PFSK-1 (cell line): ENCODE measurements around the gene PRPF39.

Experiments
- FOXP2 ChIP-seq: optimal IDR thresholded peaks from 2 replicates; pipeline ENCODE3; 2011; ENCODE audit warnings: borderline replicate concordance, control low read depth, inconsistent platforms; ENCODE audit not compliant: insufficient read depth; ENCODE audit errors: extremely low read length, extremely low read depth
- POLR2AphosphoS5 ChIP-seq: IDR thresholded peaks from 2 replicates; pipeline ENCODE4 v1.6.1; 2012; ENCODE audit warnings: low read depth, mild to moderate bottlenecking, control low read depth, low read length, moderate library complexity
- SIN3A ChIP-seq: IDR thresholded peaks from 2 replicates; pipeline ENCODE4 v1.6.1; 2012; ENCODE audit warnings: mild to moderate bottlenecking, low read length, moderate library complexity, borderline replicate concordance; ENCODE audit not compliant: insufficient read depth
- TAF1 ChIP-seq: IDR thresholded peaks from 2 replicates; pipeline ENCODE4 v1.6.1; 2012; ENCODE audit warnings: low read length, control low read depth, borderline replicate concordance; ENCODE audit not compliant: insufficient read depth
- TF ChIP-seq, protein P1 (sequence below), 2 experiments: IDR thresholded peaks; 2 replicates each; pipeline versions ENCODE4 v1.6.1 to v1.8.0; 2011 to 2012; ENCODE audit warnings: low read depth in 2 of 2, low read length in 2 of 2, control low read depth in 1 of 2, inconsistent platforms in 1 of 2, mild to moderate bottlenecking in 1 of 2, moderate library complexity in 1 of 2; ENCODE audit not compliant: insufficient read depth in 1 of 2

The PRPF39 gene

DNA sequence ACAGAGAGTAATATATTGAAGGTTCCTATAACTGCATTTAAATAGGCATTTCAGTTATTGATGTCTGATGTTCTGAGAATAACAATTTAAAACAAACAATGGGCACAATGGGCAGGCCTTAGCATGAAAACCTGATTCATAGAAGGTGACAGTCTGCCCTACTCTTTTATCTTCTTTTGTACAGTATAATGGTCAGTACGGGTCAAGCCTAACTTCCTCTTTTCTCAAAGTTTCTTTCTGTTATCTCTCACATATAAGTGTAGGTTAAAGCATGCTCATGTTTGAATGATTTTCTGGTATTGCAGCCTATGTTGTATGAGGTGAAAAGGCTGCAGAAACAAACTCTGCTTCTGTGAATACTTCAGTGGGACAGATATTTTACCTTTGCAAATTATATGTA is 36.2 kb downstream of the PRPF39 start:
- TF ChIP-seq, protein P1, sequence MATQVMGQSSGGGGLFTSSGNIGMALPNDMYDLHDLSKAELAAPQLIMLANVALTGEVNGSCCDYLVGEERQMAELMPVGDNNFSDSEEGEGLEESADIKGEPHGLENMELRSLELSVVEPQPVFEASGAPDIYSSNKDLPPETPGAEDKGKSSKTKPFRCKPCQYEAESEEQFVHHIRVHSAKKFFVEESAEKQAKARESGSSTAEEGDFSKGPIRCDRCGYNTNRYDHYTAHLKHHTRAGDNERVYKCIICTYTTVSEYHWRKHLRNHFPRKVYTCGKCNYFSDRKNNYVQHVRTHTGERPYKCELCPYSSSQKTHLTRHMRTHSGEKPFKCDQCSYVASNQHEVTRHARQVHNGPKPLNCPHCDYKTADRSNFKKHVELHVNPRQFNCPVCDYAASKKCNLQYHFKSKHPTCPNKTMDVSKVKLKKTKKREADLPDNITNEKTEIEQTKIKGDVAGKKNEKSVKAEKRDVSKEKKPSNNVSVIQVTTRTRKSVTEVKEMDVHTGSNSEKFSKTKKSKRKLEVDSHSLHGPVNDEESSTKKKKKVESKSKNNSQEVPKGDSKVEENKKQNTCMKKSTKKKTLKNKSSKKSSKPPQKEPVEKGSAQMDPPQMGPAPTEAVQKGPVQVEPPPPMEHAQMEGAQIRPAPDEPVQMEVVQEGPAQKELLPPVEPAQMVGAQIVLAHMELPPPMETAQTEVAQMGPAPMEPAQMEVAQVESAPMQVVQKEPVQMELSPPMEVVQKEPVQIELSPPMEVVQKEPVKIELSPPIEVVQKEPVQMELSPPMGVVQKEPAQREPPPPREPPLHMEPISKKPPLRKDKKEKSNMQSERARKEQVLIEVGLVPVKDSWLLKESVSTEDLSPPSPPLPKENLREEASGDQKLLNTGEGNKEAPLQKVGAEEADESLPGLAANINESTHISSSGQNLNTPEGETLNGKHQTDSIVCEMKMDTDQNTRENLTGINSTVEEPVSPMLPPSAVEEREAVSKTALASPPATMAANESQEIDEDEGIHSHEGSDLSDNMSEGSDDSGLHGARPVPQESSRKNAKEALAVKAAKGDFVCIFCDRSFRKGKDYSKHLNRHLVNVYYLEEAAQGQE (IDR thresholded peaks at IDR 0.05; ENCODE audit: insufficient read depth in 1 of 2, low read depth in 2 of 2, low read length in 2 of 2) = no peak
- no peak for TF ChIP-seq TAF1
- no peak for TF ChIP-seq POLR2AphosphoS5
- TF ChIP-seq SIN3A = no peak
- TF ChIP-seq FOXP2 = no peak

DNA sequence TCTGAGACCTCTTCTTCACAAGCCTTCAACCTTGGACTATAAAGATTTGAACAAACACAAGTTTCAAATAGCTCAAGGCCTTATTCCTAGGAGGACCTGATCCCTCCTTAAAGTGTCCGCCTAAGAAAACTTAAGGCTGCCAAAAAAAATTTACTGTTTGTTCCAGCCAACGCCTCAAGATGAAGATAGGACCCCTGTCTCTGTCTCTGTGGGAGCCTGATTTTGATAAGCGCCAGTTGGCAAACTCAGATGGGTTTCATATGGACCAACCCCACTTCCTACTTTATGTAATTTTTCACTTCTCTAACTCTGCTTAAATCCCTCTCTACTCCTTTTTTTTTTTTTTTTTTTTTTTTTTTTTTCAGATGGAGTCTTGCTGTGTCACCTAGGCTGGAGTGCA is 39.4 kb downstream of the PRPF39 start:
- no peak for TF ChIP-seq SIN3A
- no peak for TF ChIP-seq POLR2AphosphoS5
- TF ChIP-seq, protein P1 (IDR thresholded peaks at IDR 0.05; ENCODE audit: insufficient read depth in 1 of 2, low read depth in 2 of 2, low read length in 2 of 2) = no peak
- TF ChIP-seq FOXP2 = no peak

DNA sequence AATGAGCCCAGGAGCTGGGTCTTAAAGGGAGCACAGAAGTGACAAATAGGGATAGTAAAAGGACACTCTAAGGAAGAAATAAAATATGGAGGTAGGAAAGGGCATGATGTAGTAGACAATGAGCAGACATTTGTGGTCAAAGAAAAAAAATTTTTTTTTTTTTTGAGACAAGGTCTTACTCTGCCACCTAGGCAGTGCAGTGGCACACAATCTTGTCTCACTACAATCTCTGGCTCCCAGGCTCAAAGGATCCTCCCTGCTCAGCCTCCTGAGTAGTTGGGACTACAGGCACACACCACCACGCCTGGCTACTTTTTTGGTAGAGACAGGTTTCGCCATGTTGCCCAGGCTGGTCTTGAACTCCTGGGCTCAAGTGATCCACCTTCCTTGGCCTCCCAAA is 41.8 kb downstream of the PRPF39 start:
- TF ChIP-seq, protein P1 (IDR thresholded peaks at IDR 0.05; ENCODE audit: insufficient read depth in 1 of 2, low read depth in 2 of 2, low read length in 2 of 2) = no peak
- TF ChIP-seq POLR2AphosphoS5 (no peak), FOXP2 (no peak), SIN3A (no peak), TAF1 (no peak)

DNA sequence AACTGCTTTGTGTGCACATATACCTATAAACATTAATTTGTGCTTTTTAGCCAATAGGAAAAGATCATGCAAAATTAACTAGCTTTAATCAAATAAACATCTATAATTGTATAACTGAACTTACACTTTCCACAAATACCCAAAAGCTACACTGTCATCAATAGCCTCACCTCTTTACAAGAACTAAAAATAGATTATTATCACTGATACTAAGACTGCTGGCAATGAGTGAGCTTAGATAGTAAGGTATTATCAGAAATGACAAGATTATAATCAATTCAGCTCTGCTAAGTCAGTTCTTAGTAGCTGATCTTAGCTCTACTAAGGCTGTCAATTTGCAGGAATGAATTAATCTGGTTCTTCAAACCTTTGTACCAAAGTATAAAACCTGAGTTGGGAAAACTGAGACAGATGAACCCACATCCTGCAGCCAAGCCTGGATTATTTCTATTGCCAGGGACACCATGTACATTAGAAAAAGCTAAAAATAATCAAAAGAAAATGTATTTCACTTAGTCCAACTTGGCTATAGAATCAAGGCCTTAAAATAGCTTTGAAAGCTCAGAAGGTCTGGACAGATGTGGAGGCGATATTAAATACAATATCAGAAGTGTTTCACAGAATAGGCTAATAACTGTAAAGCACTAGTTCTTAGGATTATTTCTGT is 45.2 kb downstream of the PRPF39 start:
- TF ChIP-seq SIN3A (no peak), POLR2AphosphoS5 (no peak), FOXP2 (no peak), TAF1 (no peak)
- TF ChIP-seq, protein P1 (IDR thresholded peaks at IDR 0.05; ENCODE audit: insufficient read depth in 1 of 2, low read depth in 2 of 2, low read length in 2 of 2) = no peak

DNA sequence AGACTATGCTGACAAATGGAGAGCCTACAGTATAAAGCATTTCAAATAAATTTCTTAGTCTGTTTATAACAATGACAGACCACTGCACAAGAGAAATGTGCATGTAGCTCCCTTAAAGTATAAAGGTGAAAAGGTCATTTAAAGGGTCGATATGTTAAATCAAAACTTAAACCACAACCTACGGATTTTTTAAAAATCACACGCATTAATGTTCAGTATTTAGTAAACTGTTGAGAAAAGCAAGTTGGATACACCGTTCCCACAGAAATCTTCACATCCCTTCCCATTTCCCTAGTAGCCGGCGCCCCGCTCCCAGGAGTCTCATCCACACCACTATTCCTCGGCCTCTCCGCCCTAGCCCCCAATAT is 49.8 kb downstream of the PRPF39 start:
- no peak for TF ChIP-seq TAF1
- TF ChIP-seq, protein P1 (IDR thresholded peaks at IDR 0.05; ENCODE audit: insufficient read depth in 1 of 2, low read depth in 2 of 2, low read length in 2 of 2) = no peak
- TF ChIP-seq FOXP2 = no peak
- TF ChIP-seq SIN3A = no peak
- no peak for TF ChIP-seq POLR2AphosphoS5
